ENCODE data around the gene SSBP3.

DNA sequence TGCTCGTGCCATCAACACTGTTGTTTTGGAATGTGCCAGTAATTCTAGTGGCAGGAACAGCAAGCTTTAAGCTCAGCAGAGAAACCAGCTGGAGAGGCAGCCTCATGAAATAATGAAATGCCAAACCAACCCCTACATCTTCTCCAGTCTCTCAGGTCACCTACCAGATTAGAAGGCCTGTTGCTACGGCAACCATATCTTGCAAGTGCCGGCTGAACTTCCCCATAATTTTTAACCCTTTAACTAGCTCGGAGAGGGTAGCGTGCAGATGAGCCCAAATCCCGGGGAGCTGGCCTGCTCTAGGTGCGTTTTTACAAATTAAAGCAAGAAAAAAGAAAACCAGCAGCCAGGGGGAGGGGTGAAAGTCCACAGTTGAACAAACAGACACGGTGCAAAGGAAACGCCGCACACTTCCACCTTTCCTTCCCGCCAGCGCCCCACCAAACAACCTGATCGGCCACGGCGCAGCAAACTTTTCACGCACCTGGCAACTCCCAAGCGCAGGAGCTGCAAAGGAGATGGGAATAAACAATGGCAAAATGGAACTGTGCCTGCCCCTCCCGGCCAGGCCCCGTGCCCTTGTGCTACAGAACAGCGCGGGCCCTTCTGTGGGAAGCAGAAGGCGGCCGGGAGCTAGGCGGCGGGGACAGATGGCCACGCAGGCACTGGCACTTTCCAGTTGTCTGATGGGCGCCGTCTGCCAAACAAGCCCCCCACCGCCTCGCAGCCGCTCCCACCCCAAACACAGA lies 50.1 kb downstream of the SSBP3 start:
- no peak for TF ChIP-seq POLR2AphosphoS5 (IDR thresholded peaks at IDR 0.05; ENCODE audit: low read depth, low read length)
- no peak for TF ChIP-seq POLR2A (IDR thresholded peaks at IDR 0.05; ENCODE audit: low read depth, low read length)
- no peak for TF ChIP-seq PAX5 (IDR thresholded peaks at IDR 0.05; ENCODE audit: insufficient read depth, low read length, severe bottlenecking)
- no peak for TF ChIP-seq TAF1 (IDR thresholded peaks at IDR 0.05; ENCODE audit: low read depth, low read length)
- TF ChIP-seq POU2F2 (IDR thresholded peaks at IDR 0.05; ENCODE audit: low read depth, low read length) = no peak
- no peak for TF ChIP-seq SPI1 (IDR thresholded peaks at IDR 0.05; ENCODE audit: low read depth, low read length)
